ENCODE measurements around the gene C10orf95.
A peak's percentile ranks its signal among the peaks of the same experiment; 100 is the strongest.

Gene C10orf95

GRCh38 chr10:102434394-102435132, 16.8 kb downstream of the C10orf95 start:
- Mint-ChIP-seq H3K4me1 (peaks cover 35% of the 10 kb centered on the region), H3K9me3 (no peaks in the 10 kb centered on the region), H3K4me3 (peak overlapping the region; percentile 69 to 78 (median 77)), H3K36me3 (ENCODE audit: low read depth) (no peaks in the 10 kb centered on the region), H3K27me3 (ENCODE audit: low read depth) (peaks cover 6% of the 10 kb centered on the region), H3K27ac (peak overlapping the region; percentile 86 to 93 (median 93))
- no peak for TF ChIP-seq CTCF (IDR thresholded peaks at IDR 0.05; ENCODE audit: unreplicated experiment in 3 of 3)

GRCh38 chr10:102433619-102434046, 17.7 kb downstream of the C10orf95 start:
- Mint-ChIP-seq H3K4me3 (peak overlapping the region; percentile 52 to 97 (median 97)), H3K27ac (peak overlapping the region in 1 of 3 experiments; percentile 93), H3K27me3 (ENCODE audit: low read depth) (peaks cover 6% of the 10 kb centered on the region), H3K36me3 (ENCODE audit: low read depth) (no peaks in the 10 kb centered on the region), H3K9me3 (no peaks in the 10 kb centered on the region), H3K4me1 (peaks cover 35% of the 10 kb centered on the region)
- TF ChIP-seq CTCF (IDR thresholded peaks at IDR 0.05; ENCODE audit: unreplicated experiment in 3 of 3): no peak

- H3K36me3 Mint-ChIP-seq (ENCODE audit: low read depth): no peaks in the 10 kb centered on the region
- H3K27me3 Mint-ChIP-seq (ENCODE audit: low read depth): peaks cover 6% of the 10 kb centered on the region
- peaks cover 35% of the 10 kb centered on the region for H3K4me1 Mint-ChIP-seq
- TF ChIP-seq CTCF (IDR thresholded peaks at IDR 0.05; ENCODE audit: unreplicated experiment in 3 of 3): no peak
- H3K4me3 Mint-ChIP-seq: peak within 1 kb of the TSS; percentile 97 to 98 (median 97)
- peak within 1 kb of the TSS; percentile 89 to 96 (median 93) for H3K27ac Mint-ChIP-seq
- no peaks in the 10 kb centered on the region for H3K9me3 Mint-ChIP-seq
Measured at GRCh38 chr10:102432162-102432950, 19.0 kb downstream of the C10orf95 start, which contains the start of gene CUEDC2. Gene CUEDC2 (minus strand): TSS chr10:102432574. CDS start chr10:102425188, 7,386 bp downstream.

GRCh38 chr10:102431452-102432124, 19.8 kb downstream of the C10orf95 start:
- no peak for TF ChIP-seq CTCF (IDR thresholded peaks at IDR 0.05; ENCODE audit: unreplicated experiment in 3 of 3)
- no peaks in the 10 kb centered on the region for H3K36me3 Mint-ChIP-seq (ENCODE audit: low read depth)
- H3K4me1 Mint-ChIP-seq: peaks cover 32% of the 10 kb centered on the region
- H3K27me3 Mint-ChIP-seq (ENCODE audit: low read depth): peaks cover 3% of the 10 kb centered on the region
- H3K27ac Mint-ChIP-seq: peak overlapping the region; percentile 89 to 96 (median 91)
- H3K9me3 Mint-ChIP-seq: no peaks in the 10 kb centered on the region
- peak overlapping the region; percentile 97 to 98 (median 97) for H3K4me3 Mint-ChIP-seq

- Mint-ChIP-seq H3K36me3 (ENCODE audit: low read depth) (peaks cover 3% of the 10 kb centered on the region), H3K4me1 (peaks cover 12% of the 10 kb centered on the region), H3K27me3 (ENCODE audit: low read depth) (no peaks in the 10 kb centered on the region), H3K9me3 (no peaks in the 10 kb centered on the region), H3K27ac (no peak overlapping the region), H3K4me3 (peak overlapping the region in 1 of 3 experiments; percentile 24)
- TF ChIP-seq CTCF (IDR thresholded peaks at IDR 0.05; ENCODE audit: unreplicated experiment in 3 of 3): no peak
Measured at GRCh38 chr10:102429468-102429867, 21.9 kb downstream of the C10orf95 start.

All from nephron (organoid).